Activated CD4-positive, alpha-beta T cell treated with anti-CD3 and anti-CD28 coated beads for 4 hours (primary cell): Measurements from ENCODE around the gene SAMD13.

Experiments
- DNase-seq, 2 donors: peaks; one replicate each; pipeline ENCODE4 v3.0.0-alpha.2; 2020

SAMD13 gene

DNA sequence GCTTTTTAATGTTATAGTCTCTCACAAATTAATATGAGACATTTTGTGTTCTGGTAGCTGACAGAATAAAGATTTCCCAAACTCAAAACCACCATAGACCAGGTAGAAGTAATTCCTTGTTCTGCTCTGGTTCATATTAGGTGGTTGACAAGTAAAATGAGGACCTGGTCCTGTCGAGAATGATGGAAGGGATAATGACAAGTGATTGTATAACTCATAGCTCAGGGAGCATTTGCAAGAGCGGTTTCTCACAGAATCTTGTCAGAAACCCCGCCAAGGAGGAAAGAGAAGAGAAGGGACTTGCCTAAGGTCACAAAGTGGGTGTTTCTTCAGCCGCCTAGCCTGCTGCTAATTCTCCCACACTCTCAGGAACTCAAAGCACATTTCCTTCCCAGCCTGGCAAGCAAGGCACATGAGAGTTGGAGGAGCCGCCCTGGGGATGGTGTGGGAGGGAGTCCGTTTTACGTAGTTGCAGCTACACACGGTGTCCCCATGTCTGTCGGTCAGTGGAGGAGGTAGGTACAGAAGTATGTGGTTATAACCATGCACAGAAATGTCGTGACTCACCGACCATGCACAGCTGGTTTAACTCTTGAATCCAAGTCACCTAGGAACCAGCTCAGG lies 46.5 kb downstream of the SAMD13 start:
- no peak for DNase-seq

DNA sequence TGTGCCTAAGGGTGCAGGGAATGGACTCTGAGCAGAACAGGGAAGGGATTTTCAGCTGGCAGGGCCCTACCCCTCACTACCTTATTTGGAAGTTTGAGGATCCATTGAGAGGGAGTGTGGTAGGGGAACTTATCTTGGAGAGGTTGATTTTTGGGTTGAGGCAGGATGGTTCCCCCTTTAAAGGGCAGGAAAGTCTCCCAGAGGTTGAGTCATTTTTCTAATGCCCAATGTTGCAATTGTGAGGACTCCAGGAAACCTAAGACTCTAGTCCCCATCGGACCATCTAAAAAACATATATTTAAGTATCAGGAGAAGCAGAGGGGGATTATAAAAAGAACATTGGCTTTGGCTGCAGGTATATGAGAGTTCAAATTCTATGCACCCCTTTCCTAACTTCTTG lies 47.3 kb downstream of the SAMD13 start:
- DNase-seq, result no peak

DNA sequence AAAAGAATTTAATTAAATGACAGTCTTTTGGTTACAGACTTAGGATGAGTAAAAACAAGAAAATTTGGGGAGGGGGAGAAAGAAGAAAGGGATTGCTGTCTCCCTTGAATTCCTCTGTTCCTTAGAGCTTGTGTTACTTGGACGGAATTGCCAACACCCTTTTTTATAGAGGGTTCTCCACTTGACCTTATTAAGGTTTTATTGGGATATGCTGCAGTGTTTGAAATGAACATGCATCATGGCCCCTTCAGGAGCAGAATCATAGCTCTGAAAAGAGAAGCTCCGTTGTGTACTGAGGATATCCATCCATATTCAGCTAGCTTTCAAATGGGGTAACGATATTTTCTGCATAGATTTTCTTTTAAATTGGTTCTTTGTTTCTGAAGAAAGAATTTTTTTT lies 48.6 kb downstream of the SAMD13 start:
- no peak for DNase-seq

DNA sequence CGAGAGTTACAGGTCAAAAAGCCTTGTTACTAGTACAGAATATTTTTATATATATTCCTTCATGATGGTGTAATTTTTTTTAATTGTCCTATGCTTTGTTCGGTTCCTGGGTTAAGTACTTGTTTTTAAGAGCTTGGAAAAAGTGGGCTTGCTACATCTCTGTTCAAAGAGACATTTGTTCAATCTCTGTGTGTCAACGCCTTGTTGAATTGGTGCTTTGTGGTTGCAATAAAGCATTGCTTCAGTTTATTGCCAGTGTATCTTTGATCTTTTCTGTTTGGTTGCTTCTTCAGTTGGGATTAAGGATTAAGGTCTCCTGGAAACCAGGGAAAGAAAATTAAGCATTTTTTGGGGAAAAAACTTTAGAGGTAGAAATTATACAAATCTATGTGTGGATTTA lies 49.0 kb downstream of the SAMD13 start:
- DNase-seq, result no peak

DNA sequence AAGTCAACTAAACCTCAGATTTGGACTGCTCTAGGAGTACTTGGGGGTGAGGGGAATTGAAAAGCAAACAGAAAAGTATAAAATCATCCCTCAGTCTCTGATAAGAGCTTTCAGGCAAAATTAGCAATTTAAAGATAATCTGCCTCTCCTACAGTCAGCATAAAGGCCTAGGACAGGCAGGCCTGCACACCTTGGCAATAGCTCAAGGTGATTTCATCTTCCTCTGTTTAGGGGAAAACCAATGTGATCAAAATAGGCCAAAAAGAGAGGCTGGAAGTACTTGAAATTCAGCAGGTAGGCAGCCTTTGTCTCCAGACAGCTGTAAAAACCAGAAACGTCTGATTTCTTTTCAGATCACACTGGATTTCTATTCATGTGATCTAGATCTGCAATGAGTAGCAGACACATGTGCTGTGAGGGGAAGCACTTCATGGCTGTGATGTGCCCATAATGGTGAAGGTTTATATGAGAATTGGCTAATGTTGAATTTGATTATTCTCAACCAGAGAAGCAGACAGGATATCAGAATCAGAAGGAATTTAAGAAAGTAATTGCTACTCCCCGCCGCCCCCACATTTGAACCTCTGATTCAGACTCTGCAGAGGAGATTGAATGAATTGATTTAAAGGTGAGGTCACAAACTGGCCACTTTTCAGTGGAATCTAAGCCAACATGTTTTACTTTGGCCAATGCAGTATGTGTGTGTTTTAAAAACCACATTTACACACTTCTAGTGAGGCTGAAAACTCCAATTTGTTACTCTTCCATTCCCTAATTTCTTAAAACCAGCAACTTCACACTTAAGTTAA lies 51.0 kb downstream of the SAMD13 start:
- DNase-seq, result no peak

DNA sequence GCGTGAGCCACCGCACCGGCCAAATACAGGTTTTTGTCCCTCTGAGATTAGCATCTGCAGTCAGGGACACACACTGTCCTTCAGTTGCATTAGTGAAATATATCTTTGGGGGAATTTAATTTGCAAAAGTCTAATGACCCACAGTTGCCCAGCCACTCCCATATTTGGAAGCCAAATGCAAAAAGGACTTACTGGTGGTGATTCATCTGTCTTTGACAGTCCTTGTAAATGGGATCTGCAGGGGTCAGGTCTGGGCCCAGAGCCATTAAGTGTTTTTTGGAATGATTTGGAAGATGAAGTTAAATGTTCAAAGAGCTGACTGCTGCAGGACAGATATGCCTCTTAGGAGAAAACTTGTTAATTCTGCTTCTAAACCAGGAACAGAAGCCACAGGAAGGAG lies 52.2 kb downstream of the SAMD13 start:
- DNase-seq, result no peak

DNA sequence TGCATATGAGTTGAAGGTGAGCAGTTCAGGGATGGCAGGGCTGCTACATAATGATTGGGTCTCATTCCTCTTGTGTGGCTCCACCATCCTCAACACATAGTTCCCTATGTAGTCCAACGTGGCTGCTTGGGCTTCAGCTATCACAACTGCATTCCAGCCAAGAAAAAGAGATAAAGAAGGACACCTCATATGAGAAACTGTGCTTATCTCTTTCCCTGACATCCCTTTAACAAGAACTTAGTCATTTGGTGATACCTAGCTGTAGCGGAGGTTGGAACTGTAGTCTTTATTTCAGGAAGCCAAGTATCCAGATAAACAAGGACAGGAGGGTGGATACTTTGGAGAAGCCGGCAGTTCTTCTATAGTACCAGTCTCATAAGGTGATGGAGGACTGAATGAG lies 54.0 kb downstream of the SAMD13 start:
- DNase-seq, result no peak

DNA sequence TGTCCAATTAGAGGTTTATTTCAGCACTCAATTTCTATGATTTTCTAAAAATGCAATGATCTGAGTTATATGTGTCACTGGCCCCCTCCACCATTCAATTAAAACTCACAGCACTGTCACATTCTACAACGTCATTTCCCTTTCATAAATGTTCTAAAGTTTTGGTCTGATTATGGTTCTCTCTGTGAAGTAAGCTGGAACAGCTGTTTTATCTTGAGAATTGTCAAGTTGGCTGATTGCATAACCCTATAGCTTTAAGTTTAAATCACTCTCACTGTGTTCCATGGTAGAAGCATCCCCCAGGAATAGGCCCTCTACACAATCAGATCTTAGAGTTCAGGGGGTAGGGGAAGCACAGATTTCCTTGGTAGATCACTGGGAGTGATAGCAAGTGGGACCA lies 55.4 kb downstream of the SAMD13 start:
- DNase-seq, result no peak

DNA sequence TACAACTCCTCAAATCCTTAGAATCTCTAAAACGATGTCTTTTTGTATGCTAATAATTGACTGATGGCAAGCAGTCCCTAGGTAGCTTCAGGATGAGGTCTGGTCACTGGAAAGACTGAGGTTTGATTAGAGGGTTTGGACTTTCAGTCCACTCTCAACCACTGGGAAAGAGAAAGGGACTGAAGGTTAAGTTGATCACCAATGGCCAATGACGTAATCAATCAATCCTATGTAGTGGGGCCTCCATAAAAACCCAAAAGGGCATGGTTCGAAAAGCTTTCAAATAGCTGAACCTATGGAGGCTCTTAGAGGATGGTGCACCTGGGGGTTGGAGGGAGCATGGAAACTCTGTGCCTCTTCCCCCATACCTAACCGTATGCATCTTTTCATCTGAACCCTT lies 57.2 kb downstream of the SAMD13 start:
- DNase-seq, result no peak

DNA sequence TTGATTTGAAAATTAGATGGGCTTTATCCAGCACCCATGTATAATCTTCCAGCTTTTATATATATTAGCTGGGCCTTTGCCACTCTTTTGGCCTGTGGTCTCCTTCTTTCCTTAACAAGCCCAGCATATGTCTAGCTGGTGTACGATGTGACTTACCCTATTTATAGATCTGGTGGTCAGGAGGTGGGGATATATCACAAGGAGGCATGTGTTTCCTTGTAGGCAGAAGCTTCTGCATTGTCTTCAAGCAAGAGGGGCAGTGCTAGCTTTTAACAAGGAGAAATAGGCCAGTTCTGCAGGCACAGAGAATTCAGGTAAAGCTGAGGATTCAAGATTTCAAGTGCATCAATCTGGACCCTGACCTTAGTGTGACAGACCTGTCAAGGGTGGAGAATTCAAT lies 58.8 kb downstream of the SAMD13 start:
- DNase-seq, result no peak

DNA sequence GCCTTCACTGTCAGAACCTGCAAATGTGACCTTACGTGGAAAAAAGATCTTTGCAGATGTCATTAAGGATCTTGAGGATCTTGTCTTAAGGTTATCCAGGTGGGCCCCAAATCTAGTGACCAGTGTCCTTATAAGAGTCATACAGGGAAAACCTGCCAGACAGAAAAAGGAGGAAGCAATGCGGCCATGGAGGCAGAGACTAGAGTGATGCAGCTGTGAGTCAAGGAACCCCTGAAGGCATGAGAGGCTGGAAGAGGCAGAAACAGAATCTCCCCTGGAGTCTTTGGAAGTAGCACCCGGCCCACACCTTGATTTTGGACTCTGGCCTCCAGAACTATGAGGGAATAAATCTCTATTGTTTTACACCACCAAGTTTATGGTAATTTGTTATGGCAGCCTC lies 60.3 kb downstream of the SAMD13 start:
- DNase-seq, result no peak

DNA sequence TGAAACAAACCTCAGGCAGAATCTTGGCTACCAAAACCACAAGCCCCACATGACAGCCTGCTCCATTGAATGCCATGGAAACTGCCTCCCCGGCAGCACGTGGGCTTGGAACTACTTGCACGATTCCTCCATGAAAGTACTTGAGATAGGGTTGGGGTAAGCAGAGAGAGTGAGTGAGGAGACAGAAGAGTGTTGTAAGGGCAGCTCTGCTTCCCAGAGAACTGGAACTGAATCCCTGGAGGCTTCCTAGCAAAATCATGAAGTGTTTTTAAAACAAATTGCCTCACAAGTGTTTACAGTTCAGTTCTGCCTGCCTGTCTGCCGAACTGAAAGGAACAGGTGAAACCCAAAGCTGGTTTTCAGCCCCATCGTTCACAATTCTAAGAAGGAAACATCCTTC lies 61.5 kb downstream of the SAMD13 start:
- DNase-seq, result no peak

DNA sequence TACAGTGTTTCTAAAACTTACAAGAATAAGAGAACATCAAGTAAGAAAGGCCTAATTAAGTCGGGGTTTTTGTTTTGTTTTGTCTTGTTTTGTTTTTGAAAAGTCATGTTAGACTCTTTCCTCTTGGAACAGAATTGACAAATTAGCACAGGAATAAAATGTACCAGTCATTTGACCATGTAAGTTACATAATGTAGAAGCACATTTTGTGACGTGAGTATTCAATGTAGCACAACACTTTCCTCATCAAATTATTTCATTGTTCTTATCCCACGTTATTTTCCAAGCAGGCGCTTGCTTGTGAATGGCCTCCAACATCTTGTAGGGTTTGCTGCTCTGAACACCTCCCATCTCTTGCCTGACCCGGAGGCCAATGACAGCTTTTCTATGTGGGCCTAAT lies 62.1 kb downstream of the SAMD13 start:
- DNase-seq, result no peak

DNA sequence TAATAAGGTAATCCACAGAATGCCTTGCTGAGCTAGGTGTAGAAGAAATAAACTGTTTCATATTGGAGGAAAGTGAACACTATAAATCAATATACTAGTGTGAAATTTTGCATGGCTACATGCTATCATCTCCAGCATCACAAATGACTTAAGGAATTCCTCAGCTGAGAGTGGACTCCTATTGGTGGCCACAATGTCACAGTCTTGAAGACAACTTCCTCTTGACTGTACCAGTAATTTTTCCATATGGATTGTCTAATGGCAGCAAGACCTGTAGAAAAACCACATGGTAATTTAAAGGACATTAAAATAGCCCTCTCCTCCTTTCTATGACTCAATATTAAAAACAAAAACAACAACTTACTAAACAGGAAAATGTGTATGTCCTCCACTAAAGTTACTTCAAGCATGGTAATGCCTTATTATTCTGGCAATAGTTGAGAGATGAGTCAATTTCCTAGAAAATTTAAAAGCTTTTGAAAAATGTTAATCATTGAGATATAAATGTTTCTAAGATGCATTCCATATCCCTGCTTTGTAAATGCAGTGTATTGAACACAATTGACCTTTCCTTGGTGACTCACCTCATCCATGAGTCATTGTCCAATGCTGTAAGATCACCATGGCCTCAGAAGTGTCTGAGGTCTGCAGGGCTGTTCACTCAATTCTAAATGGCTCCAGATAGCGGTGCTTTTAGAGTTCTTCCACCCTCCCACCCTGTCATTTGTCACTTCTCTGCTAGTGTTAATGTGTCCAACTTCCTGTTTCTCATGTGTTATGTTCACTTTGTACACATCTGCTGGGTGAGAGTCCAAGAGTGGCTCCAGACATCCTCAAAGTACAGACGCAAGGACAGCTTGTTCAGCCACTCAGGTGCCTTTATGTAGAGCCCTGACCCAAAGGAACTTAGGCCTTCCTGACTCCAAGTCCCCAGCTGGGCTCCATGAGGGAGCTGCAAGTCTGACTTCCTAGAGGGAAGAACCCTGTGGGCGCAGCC lies 64.0 kb downstream of the SAMD13 start:
- peak in 1 of 2 donors; percentile 14 for DNase-seq

DNA sequence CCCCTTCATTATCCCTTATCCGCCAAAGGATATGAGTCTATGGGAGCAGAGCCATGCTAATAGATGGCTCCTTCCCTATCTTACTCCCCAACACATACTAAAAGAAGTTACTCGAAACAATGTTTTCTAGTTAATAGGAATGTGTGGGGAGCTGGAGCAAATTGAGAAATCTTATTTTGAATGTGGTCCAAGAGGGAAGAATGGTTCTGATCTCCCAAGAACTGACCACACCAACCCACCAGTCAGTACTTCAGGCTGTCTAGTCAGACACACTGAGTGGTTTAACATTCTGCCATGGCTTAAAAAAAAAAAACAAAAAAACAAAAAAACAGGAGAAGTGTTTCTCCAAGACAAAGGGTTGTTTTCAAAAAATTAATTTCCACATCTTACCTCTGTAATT lies 65.3 kb downstream of the SAMD13 start:
- no peak for DNase-seq

DNA sequence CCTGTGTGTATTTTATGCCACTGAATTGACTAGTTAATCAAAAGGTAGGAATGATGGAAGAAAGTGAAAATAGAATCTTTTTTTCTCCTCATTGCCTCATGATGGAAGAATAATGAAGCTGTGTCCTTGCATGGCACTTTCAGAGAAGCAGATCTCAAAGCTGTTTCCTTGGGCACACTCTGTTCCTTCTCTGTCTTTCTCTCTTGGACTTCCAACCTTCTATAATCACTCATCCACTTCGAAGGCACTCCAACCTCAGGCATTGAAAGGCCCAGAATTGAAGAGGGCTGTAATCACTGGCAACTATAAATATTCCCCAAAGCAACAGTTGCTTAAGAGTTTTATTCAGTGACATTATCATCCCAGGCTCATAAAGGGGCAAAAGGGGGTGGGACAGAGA lies 65.7 kb downstream of the SAMD13 start:
- no peak for DNase-seq

DNA sequence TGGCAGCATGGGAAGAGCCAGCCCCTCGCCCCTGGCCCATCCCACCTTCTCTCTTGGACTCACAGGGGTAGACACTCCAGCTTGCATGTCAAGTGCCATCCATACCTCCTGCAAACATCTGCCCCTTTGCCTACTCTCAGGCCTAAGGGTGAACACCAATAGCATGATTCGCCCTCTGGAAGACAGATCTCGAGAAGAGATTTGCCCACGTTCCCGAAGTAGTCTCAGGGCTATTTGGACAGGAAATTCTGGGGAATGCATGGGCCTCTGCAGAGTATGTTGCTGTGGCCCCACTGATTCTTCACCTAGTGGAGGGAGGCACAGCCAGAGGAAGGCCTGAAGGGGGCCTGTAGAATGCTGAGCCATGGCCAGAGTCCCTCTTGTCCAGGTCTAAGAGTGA lies 66.9 kb downstream of the SAMD13 start:
- no peak for DNase-seq

DNA sequence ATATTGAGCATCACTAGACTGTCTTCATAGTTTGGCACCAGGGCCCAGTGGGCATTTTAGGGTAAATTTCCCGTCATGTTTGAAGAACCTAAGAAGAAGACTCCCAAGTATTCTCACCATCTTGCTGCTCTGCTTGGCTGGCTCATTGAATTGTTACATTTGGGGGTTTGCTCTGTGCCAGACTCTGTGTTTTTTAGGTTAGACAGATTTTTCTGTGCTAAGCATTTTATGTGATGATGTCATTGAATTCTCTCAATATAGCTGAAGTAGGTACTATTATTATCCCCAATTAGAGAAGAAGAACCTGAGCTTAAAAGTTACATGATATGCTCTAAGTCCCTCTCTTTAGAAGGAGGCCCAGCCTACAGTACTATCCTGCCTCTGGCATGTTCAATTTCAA lies 68.8 kb downstream of the SAMD13 start:
- DNase-seq, result no peak

DNA sequence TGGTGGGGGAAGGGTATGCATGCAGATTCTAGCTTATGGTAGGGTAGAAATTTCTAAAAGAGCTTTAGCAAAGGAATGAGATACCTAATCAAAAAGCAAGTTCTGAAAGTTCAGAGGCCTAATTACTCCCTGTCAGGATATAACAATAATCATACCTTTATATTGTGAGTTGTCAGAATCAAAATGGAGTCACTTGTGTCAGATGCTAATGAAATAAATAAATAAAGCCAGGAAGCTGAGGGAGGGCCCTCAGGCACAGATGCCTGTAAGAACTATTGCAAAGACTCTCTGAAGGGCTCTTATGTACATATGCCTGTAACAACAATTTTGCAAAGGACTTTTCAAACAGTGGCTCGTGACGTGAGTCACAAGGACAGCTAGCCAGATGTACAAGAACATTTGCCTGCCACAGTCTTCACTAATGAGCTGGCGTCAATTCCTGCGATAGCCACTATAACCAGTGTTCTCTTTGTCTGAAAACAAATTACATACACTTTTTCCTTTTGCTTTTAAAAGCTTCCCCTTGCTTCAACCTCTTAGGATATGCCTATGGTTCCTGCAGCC lies 69.4 kb downstream of the SAMD13 start:
- DNase-seq, result no peak

DNA sequence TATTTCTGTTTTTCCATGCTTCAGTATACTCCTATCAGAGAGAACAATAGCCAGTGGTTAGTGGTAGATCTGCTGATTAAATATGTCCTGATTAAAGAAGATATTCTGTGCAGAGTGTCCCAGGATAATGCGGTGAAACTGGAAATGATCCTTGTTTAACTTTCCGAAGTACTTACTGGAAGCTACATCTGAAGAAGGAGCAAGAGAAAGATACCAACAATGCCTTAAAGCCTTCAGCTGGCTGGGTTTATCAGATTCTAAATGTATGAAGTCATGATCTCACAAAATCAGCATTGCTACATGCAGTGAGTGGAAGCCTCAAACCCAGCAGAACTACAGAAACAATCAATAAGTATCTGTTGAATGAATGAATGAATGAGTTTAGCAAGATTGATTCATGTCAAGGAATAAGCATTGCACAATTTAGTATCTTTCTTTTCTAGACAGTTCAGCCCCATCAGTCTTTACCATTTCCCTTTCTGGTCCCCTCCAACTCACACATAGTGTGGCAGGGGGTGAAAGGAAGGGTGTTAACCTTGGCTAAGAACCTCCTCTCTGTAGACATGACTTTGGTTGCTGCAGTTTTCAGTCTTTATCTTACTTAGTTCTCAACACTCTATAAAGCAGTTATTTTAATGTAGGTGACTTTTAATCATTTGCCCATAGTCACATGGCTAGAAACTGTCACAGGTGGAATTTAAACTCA lies 72.1 kb downstream of the SAMD13 start:
- DNase-seq, result no peak

DNA sequence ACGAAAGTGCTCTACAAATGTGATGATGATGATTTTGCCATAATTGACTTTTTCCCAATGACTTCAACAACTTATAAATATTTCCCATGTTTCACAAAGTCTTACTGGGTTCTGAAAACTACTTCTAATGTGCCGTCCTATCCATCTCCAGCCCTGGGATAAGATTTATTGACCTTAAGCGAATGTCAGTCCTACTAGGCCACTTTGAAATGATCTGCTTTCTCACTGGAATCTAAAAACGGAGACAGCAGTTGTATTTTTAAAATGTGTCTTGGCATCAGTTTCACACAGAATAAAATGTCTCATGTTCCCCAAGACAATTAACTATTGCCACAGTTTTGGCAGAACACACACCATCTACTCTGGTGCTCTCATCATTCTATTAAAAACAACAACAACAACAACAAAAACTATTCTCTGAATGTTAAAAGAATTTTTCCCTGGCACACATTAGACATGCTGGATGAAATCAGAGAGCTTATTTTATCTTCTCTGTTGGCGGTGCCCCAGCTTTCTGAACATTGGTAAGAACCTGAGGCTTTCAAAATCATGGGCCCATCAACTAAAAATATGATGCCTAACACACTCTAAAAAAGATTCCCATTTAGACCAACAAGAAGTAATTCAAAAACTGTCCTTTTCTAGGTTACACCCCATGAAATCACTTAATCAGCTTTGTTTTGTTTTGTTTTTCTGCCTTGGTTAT lies 73.6 kb downstream of the SAMD13 start:
- no peak for DNase-seq
